Smooth muscle cell of the brain vasculature (primary cell): Measurements from ENCODE around the gene CDX2.
"Not testable (repeated sequence)": the region's sequence is repeated elsewhere in the genome, so short reads cannot be mapped to it uniquely, and the experiment has no call there.

ENCODE experiments used
- DNase-seq: peaks from one replicate; pipeline ENCODE4 v3.0.0-alpha.2; 2012; ENCODE audit warnings: low read depth, low spot score

Gene CDX2

GRCh38 chr13:27969082-27969865 is at the start of gene CDX2:
TSS of gene CDX2 (minus strand) at chr13:27969315. CDS start at chr13:27969006, 309 bp downstream.
- DNase-seq = no peak

- no peak for DNase-seq
These were observed 45.2 kb upstream of the CDX2 start for GRCh38 chr13:28014301-28014700.

GRCh38 chr13:28013482-28013881 is 44.4 kb upstream of the CDX2 start:
- DNase-seq = no peak

- no peak for DNase-seq
These were observed 43.8 kb upstream of the CDX2 start for GRCh38 chr13:28012896-28013295.

- no peak for DNase-seq
These were observed 43.3 kb upstream of the CDX2 start for GRCh38 chr13:28012383-28012782.

GRCh38 chr13:28010046-28010445 is 40.9 kb upstream of the CDX2 start:
- no peak for DNase-seq

GRCh38 chr13:28005016-28005415 is 35.9 kb upstream of the CDX2 start:
- not testable (repeated sequence) for DNase-seq

GRCh38 chr13:28002886-28003698 is 34.0 kb upstream of the CDX2 start:
- DNase-seq = no peak

GRCh38 chr13:28001837-28002473 is 32.8 kb upstream of the CDX2 start:
- DNase-seq = no peak

- DNase-seq = no peak
These were observed 31.9 kb upstream of the CDX2 start for GRCh38 chr13:28001049-28001448.

GRCh38 chr13:28000567-28000966 is 31.5 kb upstream of the CDX2 start:
- no peak for DNase-seq

- no peak for DNase-seq
These were observed 28.9 kb upstream of the CDX2 start for GRCh38 chr13:27997904-27998522.

- no peak for DNase-seq
These were observed 22.8 kb upstream of the CDX2 start for GRCh38 chr13:27991881-27992280.

- no peak for DNase-seq
These were observed 19.4 kb upstream of the CDX2 start, which contains the start of gene URAD for GRCh38 chr13:27988520-27988919. TSS of gene URAD (minus strand) at chr13:27988693. CDS start at chr13:27988637, 56 bp downstream.

GRCh38 chr13:27985600-27985999 is 16.5 kb upstream of the CDX2 start:
- DNase-seq = no peak

GRCh38 chr13:27982361-27982760 is 13.2 kb upstream of the CDX2 start:
- no peak for DNase-seq

GRCh38 chr13:27981006-27981708 is 12.0 kb upstream of the CDX2 start:
- no peak for DNase-seq

GRCh38 chr13:27980280-27980998 is 11.3 kb upstream of the CDX2 start:
- no peak for DNase-seq

GRCh38 chr13:27979765-27980279 is 10.7 kb upstream of the CDX2 start:
- DNase-seq = no peak

- DNase-seq = no peak
These were observed 10.0 kb upstream of the CDX2 start for GRCh38 chr13:27979001-27979643.
